Measurements from ENCODE around the gene SLC16A9.

- no peak for TF ChIP-seq FOXM1 (IDR thresholded peaks at IDR 0.05; ENCODE audit: borderline replicate concordance)
- no peak for TF ChIP-seq CTBP1 (IDR thresholded peaks at IDR 0.05; ENCODE audit: borderline replicate concordance)
Observed at GRCh38 chr10:59649606-59650346, 59.9 kb downstream of the SLC16A9 start.

All from HEK293T (cell line).